ENCODE data around the gene TTC3. TPM values are rescaled to one million over a fixed set of nuclear protein-coding genes. Genes with fewer than 3 reads are reported as not detected.

TTC3 gene
- total RNA-seq, 2 donors from 2014 or later = 184 to 273 TPM

- H3K27me3 Mint-ChIP-seq (ENCODE audit: insufficient read depth) = no peaks in the 10 kb centered on the region
- Histone ChIP-seq H3K4me1 (ENCODE audit: control insufficient read depth, insufficient read depth, low read length) (no peaks in the 10 kb centered on the region), H3K27ac (ENCODE audit: low read depth, low read length) (no peak overlapping the region), H3K9me3 (ENCODE audit: control insufficient read depth, low read length) (peaks cover 28% of the 10 kb centered on the region), H3K4me3 (ENCODE audit: low read length) (no peak overlapping the region), H3K36me3 (ENCODE audit: control insufficient read depth, insufficient read depth, low read length) (peaks cover 23% of the 10 kb centered on the region), H3K9ac (ENCODE audit: extremely low read depth, low read length, poor library complexity, severe bottlenecking) (no peak overlapping the region), H3K27me3 (ENCODE audit: control insufficient read depth, insufficient read depth, low read length, poor library complexity, severe bottlenecking) (no peaks in the 10 kb centered on the region)
- H3K4me1 Mint-ChIP-seq = no peaks in the 10 kb centered on the region
- peaks cover 25% of the 10 kb centered on the region for H3K36me3 Mint-ChIP-seq (ENCODE audit: low read depth)
- no peak overlapping the region for H3K4me3 Mint-ChIP-seq
- WGBS, 2 experiments (ENCODE audit: insufficient coverage in 1 of 2, insufficient read length in 1 of 2) = 75 to 89% methylated on average over 8 to 15 of the region's 15 CpGs
- TF ChIP-seq CTCF (conservative IDR thresholded peaks at IDR 0.05) = no peak
- peaks cover 27% of the 10 kb centered on the region for H3K9me3 Mint-ChIP-seq
- H3K27ac Mint-ChIP-seq = no peak overlapping the region
- DNase-seq = no peak
These were observed 135.1 kb downstream of the TTC3 start for GRCh38 chr21:37208056-37208721.

GRCh38 chr21:37208741-37209225, 135.7 kb downstream of the TTC3 start:
- Mint-ChIP-seq H3K27ac (no peak overlapping the region), H3K27me3 (ENCODE audit: insufficient read depth) (no peaks in the 10 kb centered on the region), H3K9me3 (peaks cover 27% of the 10 kb centered on the region), H3K36me3 (ENCODE audit: low read depth) (peaks cover 20% of the 10 kb centered on the region), H3K4me1 (no peaks in the 10 kb centered on the region), H3K4me3 (no peak overlapping the region)
- DNase-seq = no peak
- no peaks in the 10 kb centered on the region for H3K4me1 ChIP-seq (ENCODE audit: control insufficient read depth, insufficient read depth, low read length)
- no peak for TF ChIP-seq CTCF (conservative IDR thresholded peaks at IDR 0.05)
- H3K9ac ChIP-seq (ENCODE audit: extremely low read depth, low read length, poor library complexity, severe bottlenecking) = no peak overlapping the region
- H3K36me3 ChIP-seq (ENCODE audit: control insufficient read depth, insufficient read depth, low read length) = peaks cover 20% of the 10 kb centered on the region
- 97 to 98% methylated on average over 13 to 15 of the region's 15 CpGs for WGBS, 2 experiments (ENCODE audit: insufficient coverage in 1 of 2, insufficient read length in 1 of 2)
- H3K27me3 ChIP-seq (ENCODE audit: control insufficient read depth, insufficient read depth, low read length, poor library complexity, severe bottlenecking) = no peaks in the 10 kb centered on the region
- H3K27ac ChIP-seq (ENCODE audit: low read depth, low read length) = no peak overlapping the region
- no peak overlapping the region for H3K4me3 ChIP-seq (ENCODE audit: low read length)
- peaks cover 28% of the 10 kb centered on the region for H3K9me3 ChIP-seq (ENCODE audit: control insufficient read depth, low read length)

GRCh38 chr21:37210130-37210529, 137.1 kb downstream of the TTC3 start:
- no peak overlapping the region for H3K4me3 Mint-ChIP-seq
- 92 to 95% methylated on average over 6 to 7 of the region's 7 CpGs for WGBS, 2 experiments (ENCODE audit: insufficient coverage in 1 of 2, insufficient read length in 1 of 2)
- H3K4me1 Mint-ChIP-seq = no peaks in the 10 kb centered on the region
- H3K27ac Mint-ChIP-seq = no peak overlapping the region
- DNase-seq = no peak
- no peaks in the 10 kb centered on the region for H3K27me3 ChIP-seq (ENCODE audit: control insufficient read depth, insufficient read depth, low read length, poor library complexity, severe bottlenecking)
- no peak overlapping the region for H3K4me3 ChIP-seq (ENCODE audit: low read length)
- peaks cover 27% of the 10 kb centered on the region for H3K9me3 Mint-ChIP-seq
- no peak overlapping the region for H3K9ac ChIP-seq (ENCODE audit: extremely low read depth, low read length, poor library complexity, severe bottlenecking)
- peaks cover 7% of the 10 kb centered on the region for H3K36me3 ChIP-seq (ENCODE audit: control insufficient read depth, insufficient read depth, low read length)
- H3K4me1 ChIP-seq (ENCODE audit: control insufficient read depth, insufficient read depth, low read length) = no peaks in the 10 kb centered on the region
- H3K27me3 Mint-ChIP-seq (ENCODE audit: insufficient read depth) = no peaks in the 10 kb centered on the region
- H3K9me3 ChIP-seq (ENCODE audit: control insufficient read depth, low read length) = peaks cover 28% of the 10 kb centered on the region
- TF ChIP-seq CTCF (conservative IDR thresholded peaks at IDR 0.05) = no peak
- no peak overlapping the region for H3K27ac ChIP-seq (ENCODE audit: low read depth, low read length)
- H3K36me3 Mint-ChIP-seq (ENCODE audit: low read depth) = peaks cover 13% of the 10 kb centered on the region
